Mucosa of descending colon (tissue), 3 donors: ENCODE results near the gene OSBPL3. TPM values are rescaled to one million over a fixed set of nuclear protein-coding genes. Genes with fewer than 3 reads are reported as not detected.

Experiments used
- ATAC-seq: fragments of 200-7000 bp; cut with Tn5 transposase; one replicate; pipeline ENCODE4 v1.9.1; 2020; ENCODE audit warnings: mild to moderate bottlenecking, moderate library complexity
- DNase-seq, 3 donors: peaks; one replicate each; pipeline ENCODE4 v3.0.0-alpha.2; 2020
- H3K36me3 ChIP-seq: fragments of 200-600 bp; one replicate; pipeline ENCODE4 v1.8.0; 2021; ENCODE audit warnings: low read depth, mild to moderate bottlenecking
- H3K4me1 ChIP-seq: fragments of 200-600 bp; one replicate; pipeline ENCODE4 v1.8.0; 2021; ENCODE audit warnings: low read depth, mild to moderate bottlenecking
- H3K4me3 ChIP-seq: fragments of 200-600 bp; one replicate; pipeline ENCODE4 v1.8.0; 2021; ENCODE audit warnings: mild to moderate bottlenecking
- H3K9me3 ChIP-seq: fragments of 200-600 bp; one replicate; pipeline ENCODE4 v1.8.0; 2021; ENCODE audit warnings: mild to moderate bottlenecking
- CTCF ChIP-seq: fragments of 200-600 bp; IDR thresholded peaks from one replicate; pipeline ENCODE4 v1.8.0; 2022; ENCODE audit warnings: antibody characterized with exemption, mild to moderate bottlenecking
- intact Hi-C, 2 donors: fragments of 100-400 bp; cut with DNase I in 1 of 2; cut with micrococcal nuclease in 1 of 2; formaldehyde crosslinking; loops; one replicate each; pipeline versions ENCODE4 v1.11.0 to v1.11.1; 2022; cut with DNase I, micrococcal nuclease
- total RNA-seq, 3 donors: library from RNA; stranded (reverse); fragmentation: NEBNext Ultra II Directional in 2 of 3; extraction: Animal tissue kit (Norgen Biotek cat#: 25700) in 2 of 3; gene quantifications; one replicate each; pipeline versions ENCODE4 v1.2.1 to v1.2.4, GENCODE V29; 2021 to 2023
- donor health status: DM: no; HTN: no; CAD: no; lungs with moderate emphysema.
- donor health status: DM: no; HTN: no; CAD: no.
- donor health status: DM: no; HTN: yes; CAD: no.

The OSBPL3 gene
- total RNA-seq, 3 donors from 2014 or later = 9.0 to 15.4 (median 10.6) TPM

- H3K9me3 ChIP-seq = no peaks in the 10 kb centered on the region
- H3K4me3 ChIP-seq = no peak overlapping the region
- no peak for TF ChIP-seq CTCF
- intact Hi-C loops = no loop called here
- H3K36me3 ChIP-seq = no peaks in the 10 kb centered on the region
- ATAC-seq = no peak
- DNase-seq = no peak
- peaks cover 3% of the 10 kb centered on the region for H3K4me1 ChIP-seq
These were observed 76.4 kb downstream of the OSBPL3 start for GRCh38 chr7:24903559-24903958.

- Histone ChIP-seq H3K9me3 (no peaks in the 10 kb centered on the region), H3K4me3 (no peak overlapping the region), H3K4me1 (peaks cover 3% of the 10 kb centered on the region), H3K36me3 (no peaks in the 10 kb centered on the region)
- intact Hi-C loops = no loop called here
- no peak for TF ChIP-seq CTCF
- ATAC-seq (no peak), DNase-seq (no peak)
These were observed 77.0 kb downstream of the OSBPL3 start for GRCh38 chr7:24902931-24903330.

- H3K9me3 ChIP-seq = no peaks in the 10 kb centered on the region
- intact Hi-C loops = no loop called here
- no peaks in the 10 kb centered on the region for H3K36me3 ChIP-seq
- ATAC-seq (no peak), DNase-seq (no peak)
- no peak for TF ChIP-seq CTCF
- H3K4me1 ChIP-seq = peaks cover 3% of the 10 kb centered on the region
- H3K4me3 ChIP-seq = no peak overlapping the region
These were observed 77.7 kb downstream of the OSBPL3 start for GRCh38 chr7:24902276-24902675.

GRCh38 chr7:24899905-24900304 lies 80.1 kb downstream of the OSBPL3 start:
- no peaks in the 10 kb centered on the region for H3K36me3 ChIP-seq
- intact Hi-C loops = no loop called here
- DNase-seq = no peak
- H3K9me3 ChIP-seq = no peaks in the 10 kb centered on the region
- peaks cover under 1% of the 10 kb centered on the region for H3K4me1 ChIP-seq
- TF ChIP-seq CTCF = no peak
- no peak overlapping the region for H3K4me3 ChIP-seq
- peak; percentile 19 for ATAC-seq

GRCh38 chr7:24899161-24899560 lies 80.8 kb downstream of the OSBPL3 start:
- no peaks in the 10 kb centered on the region for H3K4me1 ChIP-seq
- no peak for ATAC-seq
- H3K4me3 ChIP-seq = no peak overlapping the region
- H3K9me3 ChIP-seq = no peaks in the 10 kb centered on the region
- intact Hi-C loops = no loop called here
- no peak for DNase-seq
- no peaks in the 10 kb centered on the region for H3K36me3 ChIP-seq
- TF ChIP-seq CTCF = no peak

GRCh38 chr7:24898691-24899090 lies 81.3 kb downstream of the OSBPL3 start:
- no peaks in the 10 kb centered on the region for H3K9me3 ChIP-seq
- no peaks in the 10 kb centered on the region for H3K36me3 ChIP-seq
- no peaks in the 10 kb centered on the region for H3K4me1 ChIP-seq
- DNase-seq = no peak
- intact Hi-C loops = no loop called here
- no peak for TF ChIP-seq CTCF
- no peak overlapping the region for H3K4me3 ChIP-seq
- ATAC-seq = no peak
